GM21786 (cell line): ENCODE measurements around the gene CIDEC.

Source experiments
- ATAC-seq: cut with Tn5 transposase; IDR thresholded peaks from one replicate; pipeline ENCODE4 v1.9.1; 2021; ENCODE audit not compliant: unreplicated experiment

CIDEC gene

DNA sequence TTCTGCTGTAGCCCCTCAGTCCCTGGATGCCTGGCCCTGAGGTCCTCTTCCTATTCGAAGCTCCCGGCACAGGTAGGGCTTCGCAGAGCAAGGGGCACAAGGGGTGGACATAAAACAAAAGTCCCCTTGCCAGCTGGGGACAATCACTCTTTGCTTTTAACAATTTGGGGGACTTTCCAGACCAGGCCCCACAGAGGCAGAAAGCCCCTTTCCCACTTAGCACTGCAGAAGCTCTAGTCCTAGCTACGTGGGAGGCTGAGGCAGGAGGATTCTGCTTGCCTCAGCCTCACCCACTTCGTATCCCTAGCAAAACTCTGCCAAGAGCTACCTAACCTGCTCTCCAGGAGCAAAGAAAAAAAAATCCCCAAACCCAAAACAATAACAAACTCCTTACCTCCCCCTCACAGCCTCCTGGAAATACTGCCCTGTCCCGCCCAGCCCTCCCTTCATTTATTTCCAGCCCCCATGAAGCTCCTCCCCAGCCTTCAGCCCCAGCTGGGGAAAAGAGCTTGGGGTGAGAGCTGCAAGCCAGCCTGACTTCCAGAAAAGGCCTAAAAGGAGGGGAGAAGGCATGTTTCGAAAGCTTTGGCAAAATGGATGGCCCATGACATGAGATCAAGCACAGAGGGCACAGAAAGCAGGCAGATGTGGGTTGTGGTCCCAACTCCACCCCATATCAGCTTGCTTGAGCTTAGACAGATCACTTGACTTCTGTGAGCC lies at the start of gene CIDEC:
CIDEC (minus strand) TSS at position 424 of the 720 bp plus-strand sequence. CDS start 1,767 bp downstream, outside the sequence.
- no peak for ATAC-seq

DNA sequence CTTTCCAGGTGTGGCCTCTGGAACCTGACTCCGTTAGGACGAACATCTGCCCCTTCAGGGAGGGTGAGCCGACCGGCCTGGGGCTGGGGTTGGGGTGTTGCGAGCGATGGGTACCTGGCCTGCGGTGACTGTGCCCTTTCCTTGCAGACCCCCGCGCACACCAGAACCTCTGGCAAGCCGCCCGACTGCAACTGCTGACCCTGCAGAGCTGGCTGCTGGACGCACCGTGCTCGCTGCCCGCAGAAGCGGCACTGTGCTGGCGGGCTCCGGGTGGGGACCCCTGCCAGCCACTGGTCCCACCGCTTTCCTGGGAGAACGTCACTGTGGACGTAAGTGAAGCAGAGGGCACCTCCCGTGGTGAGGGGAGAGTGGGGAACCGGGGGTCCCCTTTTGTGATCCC lies 48.1 kb upstream of the CIDEC start:
- no peak for ATAC-seq

DNA sequence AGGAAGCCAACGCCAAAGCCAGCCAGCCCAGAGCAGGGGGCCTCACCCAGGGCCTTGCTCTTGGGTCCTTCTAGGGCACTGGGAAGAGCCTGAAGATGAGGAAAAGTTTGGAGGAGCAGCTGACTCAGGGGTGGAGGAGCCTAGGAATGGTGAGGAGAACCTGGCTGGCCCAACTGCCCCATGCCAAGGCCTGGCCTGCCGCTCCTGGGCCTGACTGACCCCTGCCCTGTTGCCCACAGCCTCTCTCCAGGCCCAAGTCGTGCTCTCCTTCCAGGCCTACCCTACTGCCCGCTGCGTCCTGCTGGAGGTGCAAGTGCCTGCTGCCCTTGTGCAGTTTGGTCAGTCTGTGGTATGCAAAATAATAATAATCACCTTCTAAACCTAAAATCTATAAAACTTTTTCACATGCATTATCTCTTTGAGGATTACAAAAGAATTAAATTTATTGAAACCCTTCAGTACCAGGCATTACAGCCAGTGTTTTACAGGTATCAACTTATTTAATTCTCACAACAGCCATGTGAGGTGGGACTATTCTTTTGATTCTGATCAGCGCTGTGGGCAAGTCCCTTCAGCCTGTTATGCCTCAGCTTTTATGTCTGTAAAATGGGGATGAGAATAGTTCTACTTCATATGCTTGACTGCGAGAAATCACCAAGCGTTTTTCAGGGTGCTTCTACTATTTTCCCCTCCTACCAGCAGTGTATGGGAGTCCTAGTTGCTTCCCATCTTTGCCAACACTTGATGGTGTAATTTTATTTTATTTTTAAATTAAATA lies 38.4 kb upstream of the CIDEC start:
- ATAC-seq: no peak

- ATAC-seq: no peak
Observed at GRCh38 chr3:9917820-9918219, 37.8 kb upstream of the CIDEC start.

- no peak for ATAC-seq
Observed at GRCh38 chr3:9916734-9917680, 37.0 kb upstream of the CIDEC start, which contains the start of gene IL17RC. Gene IL17RC (plus strand): TSS chr3:9917098. CDS start chr3:9917316, 218 bp downstream.

DNA sequence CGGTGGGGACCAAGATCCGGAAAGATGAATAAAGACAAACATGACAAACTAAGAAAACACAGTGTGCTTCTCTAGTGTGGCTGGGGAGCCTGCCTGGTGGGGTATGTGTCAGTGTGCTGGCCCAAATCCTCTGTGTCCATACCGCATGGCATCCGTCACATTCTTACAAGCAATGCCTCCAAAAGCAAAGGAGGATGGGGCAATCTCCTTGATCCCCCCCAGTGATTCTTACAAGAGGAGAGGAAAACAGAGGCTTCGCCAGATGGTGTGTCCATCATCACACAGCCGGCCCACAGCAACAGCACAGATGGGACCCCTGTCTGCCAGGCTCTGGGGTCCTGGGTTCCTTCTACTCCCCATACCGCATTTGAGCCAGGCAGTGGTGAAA lies 36.3 kb upstream of the CIDEC start:
- ATAC-seq: no peak

DNA sequence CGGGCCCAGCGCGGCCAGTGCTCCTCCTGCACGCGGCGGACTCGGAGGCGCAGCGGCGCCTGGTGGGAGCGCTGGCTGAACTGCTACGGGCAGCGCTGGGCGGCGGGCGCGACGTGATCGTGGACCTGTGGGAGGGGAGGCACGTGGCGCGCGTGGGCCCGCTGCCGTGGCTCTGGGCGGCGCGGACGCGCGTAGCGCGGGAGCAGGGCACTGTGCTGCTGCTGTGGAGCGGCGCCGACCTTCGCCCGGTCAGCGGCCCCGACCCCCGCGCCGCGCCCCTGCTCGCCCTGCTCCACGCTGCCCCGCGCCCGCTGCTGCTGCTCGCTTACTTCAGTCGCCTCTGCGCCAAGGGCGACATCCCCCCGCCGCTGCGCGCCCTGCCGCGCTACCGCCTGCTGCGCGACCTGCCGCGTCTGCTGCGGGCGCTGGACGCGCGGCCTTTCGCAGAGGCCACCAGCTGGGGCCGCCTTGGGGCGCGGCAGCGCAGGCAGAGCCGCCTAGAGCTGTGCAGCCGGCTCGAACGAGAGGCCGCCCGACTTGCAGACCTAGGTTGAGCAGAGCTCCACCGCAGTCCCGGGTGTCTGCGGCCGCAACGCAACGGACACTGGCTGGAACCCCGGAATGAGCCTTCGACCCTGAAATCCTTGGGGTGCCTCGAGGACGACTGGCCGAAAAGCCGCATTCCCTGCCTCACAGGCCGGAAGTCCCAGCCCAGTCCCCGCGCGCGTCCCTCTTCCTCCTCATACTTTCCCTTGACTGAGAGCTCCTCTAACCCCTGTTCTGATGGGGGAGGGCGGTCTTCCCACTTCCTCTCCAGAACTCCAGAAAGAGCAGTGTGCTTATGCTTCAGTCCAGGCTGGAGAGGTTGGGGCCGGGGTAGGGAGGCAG lies 35.4 kb upstream of the CIDEC start:
- no peak for ATAC-seq

GRCh38 chr3:9914559-9915253 lies 34.7 kb upstream of the CIDEC start:
- ATAC-seq: no peak

DNA sequence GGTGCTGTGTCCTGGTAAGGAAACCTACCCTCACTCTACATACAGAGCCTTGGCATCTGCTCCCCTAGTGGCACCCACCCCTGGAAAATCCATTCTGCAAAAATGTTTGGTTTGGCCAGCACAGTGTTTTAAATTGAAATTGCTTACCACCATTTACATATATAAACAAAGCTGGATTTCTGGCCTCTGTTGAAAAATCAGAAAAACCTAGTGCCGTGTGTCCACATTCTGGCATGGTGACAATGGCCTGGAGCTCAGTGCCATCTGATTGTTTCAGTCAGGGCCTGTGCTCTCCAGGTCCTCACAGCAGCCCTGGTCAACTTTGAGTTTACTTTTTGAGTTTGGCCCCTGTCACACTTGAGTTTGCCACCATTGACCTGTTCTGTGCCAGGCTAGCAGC lies 34.0 kb upstream of the CIDEC start:
- ATAC-seq: no peak

GRCh38 chr3:9913601-9914000 lies 33.5 kb upstream of the CIDEC start:
- no peak for ATAC-seq

- ATAC-seq: no peak
Observed at GRCh38 chr3:9912294-9912935, 32.4 kb upstream of the CIDEC start.

DNA sequence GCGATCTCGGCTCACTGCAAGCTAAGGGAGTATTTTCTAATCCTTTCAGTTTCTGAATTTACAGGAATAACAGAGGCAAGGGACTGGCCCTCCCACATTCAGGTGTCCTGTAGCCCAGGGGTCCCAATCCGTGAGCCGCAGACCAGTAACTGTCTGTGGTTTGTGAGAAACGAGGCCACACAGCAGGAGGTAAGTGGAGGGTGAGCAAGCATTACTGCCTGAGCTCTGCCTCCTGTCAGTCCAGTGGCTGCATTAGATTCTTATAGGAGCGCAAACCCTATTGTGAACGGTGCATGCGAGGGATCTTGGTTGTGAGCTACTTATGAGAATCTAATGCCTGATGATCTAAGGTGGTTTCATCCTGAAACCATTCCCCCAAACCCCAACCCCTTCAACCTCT lies 31.8 kb upstream of the CIDEC start:
- no peak for ATAC-seq

- no peak for ATAC-seq
Observed at GRCh38 chr3:9909221-9910013, 29.4 kb upstream of the CIDEC start.

DNA sequence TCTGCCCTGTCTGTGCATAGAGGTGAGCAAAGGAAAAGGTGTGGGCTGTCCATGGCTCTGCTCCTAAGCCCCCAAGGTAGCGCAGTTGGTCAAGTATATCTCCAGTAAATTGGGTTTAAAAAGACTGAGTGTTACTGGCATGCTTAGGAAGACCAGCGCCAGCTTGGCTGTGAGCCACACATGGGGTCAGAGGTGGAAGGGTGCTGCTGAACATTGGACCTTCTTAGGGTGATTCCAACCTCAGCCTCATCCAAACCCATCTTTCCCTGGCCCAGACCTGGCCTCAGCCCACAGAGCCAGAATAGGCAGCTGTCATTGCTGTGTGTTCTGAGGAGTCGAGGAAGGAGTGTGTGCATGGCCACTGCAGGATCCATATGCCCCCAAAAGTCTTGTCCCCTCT lies 28.2 kb upstream of the CIDEC start:
- ATAC-seq: no peak

DNA sequence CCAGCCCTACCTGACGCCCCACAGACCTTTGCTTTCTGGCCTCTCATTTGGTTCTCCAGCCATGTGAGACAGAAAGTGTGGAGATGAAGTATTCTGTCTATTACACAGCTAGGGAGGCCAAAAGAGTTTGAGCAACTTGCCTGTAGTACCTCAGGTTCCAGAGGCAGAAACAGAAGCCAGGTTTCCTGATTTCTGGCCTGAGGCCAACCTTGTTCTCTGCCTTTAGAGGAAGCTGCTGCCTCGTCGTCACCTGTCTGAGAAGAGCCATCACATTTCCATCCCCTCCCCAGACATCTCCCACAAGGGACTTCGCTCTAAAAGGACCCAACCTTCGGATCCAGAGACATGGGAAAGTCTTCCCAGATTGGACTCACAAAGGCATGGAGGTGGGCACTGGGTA lies 26.4 kb upstream of the CIDEC start:
- no peak for ATAC-seq

- ATAC-seq: no peak
Observed at GRCh38 chr3:9903904-9904303, 23.9 kb upstream of the CIDEC start.

- no peak for ATAC-seq
Observed at GRCh38 chr3:9903238-9903624, 23.2 kb upstream of the CIDEC start.
